Spleen (tissue), 7 donors: ENCODE results near the gene LIMD2.
A peak's percentile ranks its signal among the peaks of the same experiment; 100 is the strongest.

Experiments used
- POLR2A ChIP-seq, 3 donors: fragments of 450-650 bp; IDR thresholded peaks; one replicate each; pipeline ENCODE4 v1.5.1; 2017; ENCODE audit warnings: antibody characterized with exemption in 3 of 3, mild to moderate bottlenecking in 1 of 3
- TF ChIP-seq, protein P1 (sequence below), 11 experiments: fragments of 200-600 bp in 7 of 11; fragments of 450-650 bp in 4 of 11; sonication (generic) in 4 of 11; IDR thresholded peaks in 8 of 11; conservative IDR thresholded peaks in 3 of 11; 1 replicate in 7 of 11; 2 replicates in 4 of 11; pipeline versions ENCODE4 v1.4.0 to v1.8.0; 2016 to 2021; ENCODE audit warnings: antibody characterized with exemption in 11 of 11, inconsistent platforms in 4 of 11, mild to moderate bottlenecking in 1 of 11
- donor health status: DM: no; HTN: no; CAD: no; lungs with moderate emphysema.
- donor health status: DM: no; HTN: no; CAD: no.
- donor health status: DM: no; HTN: no; CAD: no.

- TF ChIP-seq, protein P1, sequence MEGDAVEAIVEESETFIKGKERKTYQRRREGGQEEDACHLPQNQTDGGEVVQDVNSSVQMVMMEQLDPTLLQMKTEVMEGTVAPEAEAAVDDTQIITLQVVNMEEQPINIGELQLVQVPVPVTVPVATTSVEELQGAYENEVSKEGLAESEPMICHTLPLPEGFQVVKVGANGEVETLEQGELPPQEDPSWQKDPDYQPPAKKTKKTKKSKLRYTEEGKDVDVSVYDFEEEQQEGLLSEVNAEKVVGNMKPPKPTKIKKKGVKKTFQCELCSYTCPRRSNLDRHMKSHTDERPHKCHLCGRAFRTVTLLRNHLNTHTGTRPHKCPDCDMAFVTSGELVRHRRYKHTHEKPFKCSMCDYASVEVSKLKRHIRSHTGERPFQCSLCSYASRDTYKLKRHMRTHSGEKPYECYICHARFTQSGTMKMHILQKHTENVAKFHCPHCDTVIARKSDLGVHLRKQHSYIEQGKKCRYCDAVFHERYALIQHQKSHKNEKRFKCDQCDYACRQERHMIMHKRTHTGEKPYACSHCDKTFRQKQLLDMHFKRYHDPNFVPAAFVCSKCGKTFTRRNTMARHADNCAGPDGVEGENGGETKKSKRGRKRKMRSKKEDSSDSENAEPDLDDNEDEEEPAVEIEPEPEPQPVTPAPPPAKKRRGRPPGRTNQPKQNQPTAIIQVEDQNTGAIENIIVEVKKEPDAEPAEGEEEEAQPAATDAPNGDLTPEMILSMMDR (IDR thresholded peaks at IDR 0.05 in 8 of 11, conservative IDR thresholded peaks at IDR 0.05 in 3 of 11): no peak
- TF ChIP-seq POLR2A (IDR thresholded peaks at IDR 0.05): peak in 1 of 3 donors; percentile 73
Measured at GRCh38 chr17:63699638-63700527, at the start of gene LIMD2.
